ENCODE results near the gene GDF9. TPM values are rescaled to one million over a fixed set of nuclear protein-coding genes. Genes with fewer than 3 reads are reported as not detected.
A peak's percentile ranks its signal among the peaks of the same experiment; 100 is the strongest.

Gene GDF9
- total RNA-seq, 1 experiment from 2014 or later: 0.42 TPM

DNA sequence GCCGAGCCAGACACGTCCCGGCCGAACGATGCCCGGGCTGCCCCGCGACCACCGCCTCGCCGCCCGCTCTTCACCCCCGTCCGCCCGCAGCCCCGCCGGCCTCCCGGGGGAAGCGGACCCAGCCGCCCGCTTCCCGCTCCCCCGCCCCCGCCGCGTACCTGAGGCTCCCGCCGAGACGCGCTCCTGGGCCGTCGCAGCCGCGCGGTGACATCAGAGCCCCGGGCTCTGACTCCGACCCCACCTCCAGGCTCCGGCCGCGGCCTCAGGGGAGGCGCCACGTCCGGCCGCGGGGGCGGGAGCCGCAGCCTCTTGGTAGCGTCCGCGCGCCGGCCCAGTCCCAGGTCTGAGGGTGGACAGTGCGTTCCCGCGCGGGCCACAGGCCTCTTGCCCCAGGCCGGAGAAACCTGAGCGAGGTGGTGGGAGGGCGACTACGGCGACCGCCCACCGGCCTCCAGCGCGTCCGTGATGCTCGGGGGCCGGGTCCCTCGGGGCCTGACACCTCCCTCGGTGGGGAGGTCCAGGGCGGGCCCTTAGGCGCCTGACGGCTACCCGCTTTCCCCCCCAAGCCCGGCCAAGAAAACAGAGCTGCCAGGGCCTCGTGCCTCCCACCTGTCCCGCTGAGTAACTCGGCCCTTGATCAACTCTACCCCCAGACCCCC, 35.7 kb downstream of the GDF9 start, which contains the start of gene SHROOM1:
Gene SHROOM1 (minus strand): TSS at position 212 of the 659 bp plus-strand sequence. CDS start 4,507 bp downstream, outside the sequence.
- peak; percentile 49 for ATAC-seq
- H3K27ac Mint-ChIP-seq: no peak within 1 kb of the TSS
- no peaks in the 10 kb centered on the region for H3K36me3 Mint-ChIP-seq
- ChIA-PET CTCF (interaction anchor here (0.7 to 4.3 kb wide), 11 partner anchors 11 to 334 kb away, joined by 3 to 40 read pairs (median 3); partner anchors contain the start of genes GDF9 and UQCRQ), POLR2A (interaction anchor here (1.2 kb wide), 1 partner anchor 36 kb away, joined by 5 read pairs; the partner anchor contains the start of genes GDF9 and UQCRQ)
- H3K4me3 Mint-ChIP-seq: peak within 1 kb of the TSS; percentile 75
- H3K4me1 Mint-ChIP-seq: peaks cover 8% of the 10 kb centered on the region
- TF ChIP-seq TP53 (CRISPR knock-in tag; IDR thresholded peaks at IDR 0.05) (0 out of 2 replicates have a peak, but pooled peaks have one; percentile 27), ETV6 (CRISPR knock-in tag; IDR thresholded peaks at IDR 0.05) (0 out of 2 replicates have a peak, but pooled peaks have one; percentile 59), TEAD1 (CRISPR knock-in tag; IDR thresholded peaks at IDR 0.05) (0 out of 2 replicates have a peak, but pooled peaks have one; percentile 19), E2F5 (CRISPR knock-in tag; IDR thresholded peaks at IDR 0.05) (peak; percentile 58; the same call in 1 of the 2 replicates), FOXK1 (CRISPR knock-in tag; IDR thresholded peaks at IDR 0.05) (0 out of 2 replicates have a peak, but pooled peaks have one; percentile 2), NR1H2 (CRISPR knock-in tag; IDR thresholded peaks at IDR 0.05) (no peak), ATF6 (CRISPR knock-in tag; IDR thresholded peaks at IDR 0.05) (no peak), FOXP4 (CRISPR knock-in tag; IDR thresholded peaks at IDR 0.05) (0 out of 2 replicates have a peak, but pooled peaks have one; percentile 26), MYBL2 (CRISPR knock-in tag; IDR thresholded peaks at IDR 0.05) (no peak), ZNF317 (CRISPR knock-in tag; IDR thresholded peaks at IDR 0.05; ENCODE audit: borderline replicate concordance, low read depth) (0 out of 2 replicates have a peak, but pooled peaks have one; percentile 3), ZBTB21 (CRISPR knock-in tag; IDR thresholded peaks at IDR 0.05; ENCODE audit: borderline replicate concordance) (peak; percentile 27; the same call in 1 of the 2 replicates), ZBTB43 (CRISPR knock-in tag; IDR thresholded peaks at IDR 0.05) (no peak), ZNF423 (CRISPR knock-in tag; IDR thresholded peaks at IDR 0.05) (no peak), GABPB1 (CRISPR knock-in tag; IDR thresholded peaks at IDR 0.05) (peak; percentile 56; the same call in 1 of the 2 replicates)
- TF ChIP-seq, protein P1, sequence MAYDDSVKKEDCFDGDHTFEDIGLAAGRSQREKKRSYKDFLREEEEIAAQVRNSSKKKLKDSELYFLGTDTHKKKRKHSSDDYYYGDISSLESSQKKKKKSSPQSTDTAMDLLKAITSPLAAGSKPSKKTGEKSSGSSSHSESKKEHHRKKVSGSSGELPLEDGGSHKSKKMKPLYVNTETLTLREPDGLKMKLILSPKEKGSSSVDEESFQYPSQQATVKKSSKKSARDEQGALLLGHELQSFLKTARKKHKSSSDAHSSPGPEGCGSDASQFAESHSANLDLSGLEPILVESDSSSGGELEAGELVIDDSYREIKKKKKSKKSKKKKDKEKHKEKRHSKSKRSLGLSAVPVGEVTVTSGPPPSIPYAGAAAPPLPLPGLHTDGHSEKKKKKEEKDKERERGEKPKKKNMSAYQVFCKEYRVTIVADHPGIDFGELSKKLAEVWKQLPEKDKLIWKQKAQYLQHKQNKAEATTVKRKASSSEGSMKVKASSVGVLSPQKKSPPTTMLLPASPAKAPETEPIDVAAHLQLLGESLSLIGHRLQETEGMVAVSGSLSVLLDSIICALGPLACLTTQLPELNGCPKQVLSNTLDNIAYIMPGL (CRISPR knock-in tag; IDR thresholded peaks at IDR 0.05): peak; percentile 38; the same call in 1 of the 2 replicates
- peak; percentile 59 for DNase-seq (ENCODE audit: low spot score)
- no peaks in the 10 kb centered on the region for H3K9me3 Mint-ChIP-seq
- H3K27me3 Mint-ChIP-seq (ENCODE audit: low read depth): peaks cover 74% of the 10 kb centered on the region
